Dermis blood vessel endothelial cell (primary cell): Measurements from ENCODE around the gene CAMTA1. TPM values are rescaled to one million over a fixed set of nuclear protein-coding genes. Genes with fewer than 3 reads are reported as not detected.

Experiments
- DNase-seq: peaks from one replicate; pipeline ENCODE4 v3.0.0; 2010
- total RNA-seq: library from RNA; depleted of rRNA; stranded (reverse); fragments of >200 nt; gene quantifications from 2 replicates; pipeline ENCODE4 v1.2.3, GENCODE V29; 2014

The CAMTA1 gene
- total RNA-seq, 1 donor from 2014 or later, result 58.4 TPM

DNA sequence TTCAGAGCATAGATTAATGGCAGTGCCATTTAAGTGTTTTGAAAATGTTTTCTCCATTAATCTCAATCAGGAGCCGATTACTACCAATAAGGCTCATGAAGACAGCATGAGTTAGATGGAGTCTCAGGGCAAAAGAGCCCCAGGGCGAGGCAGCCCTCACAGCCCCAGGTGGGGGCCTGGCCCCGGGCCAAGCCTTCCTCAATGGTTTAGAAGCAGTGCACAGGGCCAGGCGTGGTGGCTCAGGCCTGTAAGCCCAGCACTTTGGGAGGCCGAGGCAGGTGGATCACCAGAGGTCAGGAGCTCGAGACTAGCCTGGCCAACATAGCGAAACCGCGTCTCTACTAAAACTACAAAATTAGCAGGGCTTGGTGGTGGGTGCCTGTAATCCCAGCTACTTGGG lies 637.7 kb downstream of the CAMTA1 start:
- DNase-seq, result no peak

DNA sequence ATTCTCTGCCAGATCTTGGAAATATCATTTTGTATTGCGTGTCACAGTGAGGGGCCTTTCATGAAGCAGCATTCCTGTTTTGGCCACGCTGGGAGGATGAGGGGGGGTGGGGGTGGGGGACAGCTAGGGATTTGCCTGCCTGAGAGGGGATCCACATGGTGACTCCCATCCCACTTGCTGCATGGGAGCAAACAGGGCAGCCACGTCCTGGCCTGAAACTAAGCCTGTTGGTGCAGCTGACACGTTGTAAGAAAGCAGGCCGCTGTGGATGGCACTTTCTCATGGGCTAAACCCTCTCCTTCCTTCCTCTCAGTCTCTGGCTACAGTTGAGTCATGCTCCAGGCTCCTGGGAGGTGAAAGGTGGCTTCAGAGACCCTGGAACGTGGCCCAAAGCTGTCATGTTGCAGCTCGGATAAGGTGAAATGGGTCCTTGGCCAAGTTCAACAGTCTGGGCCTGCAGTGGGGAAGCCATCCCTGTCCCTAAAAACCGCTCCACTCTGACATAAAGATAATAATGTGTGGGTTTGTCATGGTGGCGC lies 639.2 kb downstream of the CAMTA1 start:
- peak; percentile 38 for DNase-seq

DNA sequence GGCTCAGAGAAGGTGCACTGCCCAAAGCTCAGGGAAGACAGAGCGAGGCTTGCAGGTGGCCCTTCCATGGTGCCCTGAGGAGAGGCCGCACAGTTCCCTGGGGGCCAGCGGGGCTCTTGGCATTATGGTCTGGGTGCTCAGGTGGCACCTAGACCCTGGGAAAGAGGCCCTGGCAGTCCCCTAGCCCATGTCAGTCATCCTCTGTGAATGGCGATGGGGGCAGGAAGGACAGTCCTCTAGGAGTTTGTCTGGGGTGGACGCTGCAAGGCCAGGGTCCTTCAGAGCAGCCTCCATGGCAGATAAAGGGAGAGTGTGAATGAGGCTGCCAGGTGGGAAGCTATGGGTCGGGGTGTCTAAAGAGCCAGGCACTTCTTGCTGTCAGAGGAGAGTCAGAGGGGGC lies 640.0 kb downstream of the CAMTA1 start:
- DNase-seq, result no peak

DNA sequence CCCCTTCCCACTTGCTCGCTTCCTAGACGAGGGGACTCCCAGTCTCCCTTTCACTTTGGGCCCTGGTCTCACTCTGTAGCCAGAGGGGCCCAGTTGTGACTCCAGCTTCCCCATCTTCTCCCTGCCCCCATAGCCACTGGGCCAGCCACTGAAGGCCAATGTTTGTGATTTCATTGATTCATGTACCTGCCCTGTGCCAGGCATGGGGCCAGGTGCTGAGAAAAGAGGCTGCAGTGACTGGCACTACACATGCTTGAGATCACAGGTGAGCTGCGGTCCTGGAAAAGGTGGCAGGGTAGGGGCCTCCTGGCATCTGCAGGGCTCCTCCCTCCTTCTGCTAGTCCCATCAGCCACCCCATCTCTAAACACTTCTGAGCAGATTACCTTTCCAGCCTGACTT lies 640.5 kb downstream of the CAMTA1 start:
- DNase-seq, result no peak

DNA sequence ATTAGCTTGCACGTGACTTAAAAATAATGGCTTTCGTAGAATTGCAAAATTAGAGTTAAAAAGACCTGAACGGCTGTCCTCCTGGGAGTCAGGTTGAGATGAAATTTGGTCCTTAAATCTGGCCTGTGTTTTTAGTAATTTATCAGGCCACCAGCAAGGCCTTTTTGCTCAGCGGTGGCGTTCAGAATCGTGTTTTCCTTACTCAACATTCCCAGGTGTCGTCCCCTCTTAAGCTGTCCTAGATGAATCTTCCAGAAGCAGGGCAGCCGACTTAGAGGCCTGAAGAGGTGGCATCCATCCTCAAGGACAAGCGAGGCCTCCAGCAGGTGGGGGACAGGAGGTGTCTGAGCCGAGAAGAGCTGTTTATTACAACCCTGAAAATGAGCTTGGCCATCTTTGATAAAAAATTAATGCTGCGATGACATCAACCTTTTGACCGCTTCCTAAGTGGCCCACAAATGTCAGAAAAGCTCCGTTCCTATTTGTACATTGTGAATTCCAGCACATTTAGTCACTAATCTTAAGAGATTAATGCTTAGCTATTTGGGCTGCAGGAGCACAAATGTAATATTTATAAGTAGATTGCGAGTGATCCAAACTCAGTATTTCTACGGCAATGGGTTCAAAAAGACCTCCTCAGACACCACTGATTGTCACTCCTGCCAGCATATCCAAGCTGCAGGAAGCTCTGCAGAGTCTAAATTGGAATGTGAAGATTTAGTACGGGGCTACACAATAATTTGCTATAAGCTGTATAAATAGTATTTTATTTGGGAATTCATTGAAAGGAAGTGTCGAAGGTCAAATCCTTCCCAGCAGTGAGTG lies 641.7 kb downstream of the CAMTA1 start:
- DNase-seq, result no peak

DNA sequence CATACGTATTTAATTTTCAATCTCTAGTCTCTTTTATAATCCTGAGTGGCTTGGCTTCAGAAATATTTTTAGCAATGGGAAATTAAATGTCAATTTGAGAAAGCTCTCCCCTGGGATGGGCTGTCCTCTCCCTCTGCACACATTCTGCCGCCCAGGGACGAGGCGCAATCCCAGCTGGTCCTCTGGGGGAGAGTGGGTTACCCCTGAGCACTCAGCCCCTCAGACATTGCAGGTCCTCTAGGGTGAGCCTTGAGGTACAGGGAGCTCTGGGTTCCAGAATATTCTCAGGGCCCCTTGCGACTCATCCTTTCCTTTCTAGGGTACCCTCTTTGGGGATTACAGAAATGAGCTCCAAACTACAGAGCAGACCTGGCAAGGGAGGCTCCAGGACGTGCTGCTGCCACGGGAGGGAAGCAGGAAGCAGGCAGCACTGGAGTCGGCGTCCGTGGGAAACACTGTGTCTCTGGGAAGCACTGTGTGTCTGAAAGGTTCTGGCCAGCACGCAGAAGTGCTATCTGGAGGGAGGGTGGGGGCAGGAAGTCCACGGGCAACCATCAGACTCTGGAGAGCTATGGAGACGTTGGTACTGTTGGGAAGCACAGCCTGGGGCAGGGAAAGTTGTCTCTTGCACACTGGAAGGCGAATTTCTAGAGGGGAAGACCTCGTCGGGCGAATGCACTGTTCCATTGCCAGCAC lies 642.5 kb downstream of the CAMTA1 start:
- peak; percentile 8 for DNase-seq

DNA sequence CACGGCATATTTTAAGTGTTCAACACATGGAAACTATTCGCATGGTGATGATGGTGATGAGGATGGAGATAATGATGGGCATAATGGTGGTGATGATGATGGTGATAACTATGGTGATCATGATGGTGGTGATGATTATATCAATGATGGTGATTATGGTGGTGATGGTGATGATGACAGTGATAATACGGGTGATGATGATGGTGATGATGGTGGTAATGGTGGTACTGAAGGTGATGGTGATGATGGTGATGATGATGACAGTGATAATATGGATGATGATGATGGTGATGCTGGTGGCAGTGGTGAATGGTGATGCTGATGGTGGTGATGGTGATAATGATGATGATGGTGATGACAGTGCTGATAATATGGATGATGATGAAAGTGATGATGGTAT lies 644.0 kb downstream of the CAMTA1 start:
- DNase-seq, result no peak

DNA sequence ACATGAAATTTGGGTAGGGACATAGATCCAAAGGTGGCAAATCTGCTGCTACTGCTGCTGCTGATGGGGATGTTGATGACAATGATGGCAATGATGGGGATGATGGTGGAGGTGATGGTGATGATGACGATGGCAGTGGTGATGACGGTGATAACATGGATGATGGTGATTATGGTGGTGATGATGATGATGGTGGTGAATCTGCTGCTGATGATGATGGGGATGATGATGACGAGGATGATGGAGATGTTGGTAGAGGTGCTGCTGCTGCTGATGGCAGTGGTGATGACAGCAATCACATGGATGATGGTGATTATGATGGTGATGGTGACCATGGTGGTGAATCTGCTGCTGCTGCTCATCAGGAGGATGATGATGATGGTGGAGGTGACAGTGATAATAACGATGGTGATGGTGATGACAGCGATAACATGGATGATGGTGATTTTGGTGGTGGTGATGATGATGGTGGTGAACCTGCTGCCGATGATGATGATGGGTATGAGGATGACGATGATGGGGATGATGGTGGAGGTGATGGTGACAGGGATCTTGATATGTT lies 644.9 kb downstream of the CAMTA1 start:
- no peak for DNase-seq

DNA sequence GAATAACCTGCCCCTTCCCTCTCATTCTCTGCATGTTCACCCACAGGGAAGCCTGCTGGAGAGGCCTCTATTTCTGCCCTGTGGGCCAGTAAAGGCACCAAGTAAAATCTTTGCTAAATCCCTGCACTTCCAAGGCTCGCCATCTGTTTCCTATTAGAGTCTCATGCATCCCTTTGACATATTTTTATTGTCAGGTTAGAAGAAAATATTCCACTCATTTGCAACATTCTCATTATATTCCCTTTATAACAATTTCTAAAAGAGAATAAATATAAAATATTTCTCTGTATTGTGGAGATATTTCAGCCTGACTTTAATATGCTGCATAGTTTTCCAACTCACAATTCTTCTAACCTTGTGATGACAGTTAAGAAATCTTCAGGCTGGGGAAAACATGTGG lies 645.4 kb downstream of the CAMTA1 start:
- DNase-seq, result no peak

DNA sequence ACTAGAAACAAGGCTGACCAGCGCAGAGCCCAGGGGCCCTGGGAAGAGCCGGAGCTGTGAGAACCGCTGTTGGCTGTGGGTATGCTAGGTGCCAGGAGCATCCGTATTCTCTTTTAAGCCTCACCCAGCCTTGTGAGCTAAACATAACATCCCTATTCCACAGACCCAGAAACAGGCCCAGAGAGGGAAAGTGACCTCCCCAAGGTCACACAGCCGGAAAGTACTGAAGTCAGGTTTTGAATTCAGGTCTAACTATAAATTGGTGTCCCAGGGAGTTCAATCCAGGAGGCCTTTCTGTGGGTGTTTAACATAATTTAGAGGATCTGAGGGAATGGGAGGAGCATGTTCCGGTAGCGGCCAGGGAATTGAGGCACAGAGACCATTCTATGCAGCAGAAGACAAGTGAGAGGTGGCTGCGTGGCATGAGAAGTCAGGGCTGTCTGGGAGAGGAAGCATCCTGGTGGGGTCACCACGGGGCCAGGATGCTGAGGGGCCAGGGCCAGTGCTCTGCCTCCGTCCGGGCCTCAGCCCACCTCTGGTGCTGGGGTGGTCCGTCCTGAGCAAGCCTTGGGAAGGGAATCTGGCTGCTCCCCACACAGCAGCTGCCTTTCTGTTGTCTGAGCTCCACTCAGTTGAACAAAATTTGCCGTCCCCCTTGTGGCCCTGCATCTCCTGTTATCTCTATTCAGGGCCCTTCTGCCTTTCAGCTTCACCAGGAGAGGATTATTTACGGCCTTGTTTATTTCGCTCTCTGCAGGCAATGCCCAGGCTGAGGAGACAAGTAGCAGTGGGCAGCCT lies 647.0 kb downstream of the CAMTA1 start:
- DNase-seq, result no peak

DNA sequence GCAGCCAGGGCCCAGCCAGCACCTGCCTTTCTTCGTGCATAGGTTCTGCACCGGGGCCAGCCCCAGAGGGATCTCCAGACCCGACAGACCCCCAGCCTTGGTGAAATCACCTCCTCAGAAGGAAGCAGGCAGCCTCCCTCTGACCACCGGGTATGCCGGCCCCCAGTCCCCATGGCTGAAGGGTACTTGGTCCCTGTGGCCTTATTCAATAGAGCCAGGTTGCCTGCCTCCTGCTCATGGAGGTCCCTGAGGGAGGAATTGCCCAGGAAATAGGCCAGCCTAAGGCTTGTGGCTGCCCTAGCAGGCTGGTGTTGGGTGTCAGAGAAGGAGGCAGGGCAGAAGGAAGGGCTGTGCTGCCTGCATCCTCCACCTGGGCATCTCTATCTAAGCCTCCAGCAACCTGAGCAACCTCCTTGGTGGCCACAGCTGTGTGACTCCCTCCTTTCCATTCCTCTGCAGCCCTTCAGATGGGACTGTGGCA lies 647.7 kb downstream of the CAMTA1 start:
- DNase-seq, result no peak

DNA sequence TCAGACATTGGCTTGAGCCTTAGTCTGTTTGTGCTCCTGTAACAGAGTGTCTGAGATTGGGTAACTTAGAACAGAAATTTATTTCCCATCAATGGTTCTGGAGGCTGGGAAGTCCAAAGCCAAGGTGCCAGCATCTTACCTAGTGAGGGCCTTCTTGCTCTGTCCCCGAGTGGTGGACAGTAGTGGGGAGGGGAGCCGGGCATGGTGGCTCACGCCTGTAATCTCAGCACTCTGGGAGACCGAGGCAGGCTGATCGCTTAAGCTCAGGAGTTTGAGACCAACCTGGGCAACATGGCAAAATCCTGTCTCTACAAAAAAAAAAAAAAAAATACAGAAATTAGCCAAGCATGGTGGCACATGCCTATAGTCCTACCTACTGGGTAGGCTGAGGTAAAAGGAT lies 649.3 kb downstream of the CAMTA1 start:
- DNase-seq, result no peak

DNA sequence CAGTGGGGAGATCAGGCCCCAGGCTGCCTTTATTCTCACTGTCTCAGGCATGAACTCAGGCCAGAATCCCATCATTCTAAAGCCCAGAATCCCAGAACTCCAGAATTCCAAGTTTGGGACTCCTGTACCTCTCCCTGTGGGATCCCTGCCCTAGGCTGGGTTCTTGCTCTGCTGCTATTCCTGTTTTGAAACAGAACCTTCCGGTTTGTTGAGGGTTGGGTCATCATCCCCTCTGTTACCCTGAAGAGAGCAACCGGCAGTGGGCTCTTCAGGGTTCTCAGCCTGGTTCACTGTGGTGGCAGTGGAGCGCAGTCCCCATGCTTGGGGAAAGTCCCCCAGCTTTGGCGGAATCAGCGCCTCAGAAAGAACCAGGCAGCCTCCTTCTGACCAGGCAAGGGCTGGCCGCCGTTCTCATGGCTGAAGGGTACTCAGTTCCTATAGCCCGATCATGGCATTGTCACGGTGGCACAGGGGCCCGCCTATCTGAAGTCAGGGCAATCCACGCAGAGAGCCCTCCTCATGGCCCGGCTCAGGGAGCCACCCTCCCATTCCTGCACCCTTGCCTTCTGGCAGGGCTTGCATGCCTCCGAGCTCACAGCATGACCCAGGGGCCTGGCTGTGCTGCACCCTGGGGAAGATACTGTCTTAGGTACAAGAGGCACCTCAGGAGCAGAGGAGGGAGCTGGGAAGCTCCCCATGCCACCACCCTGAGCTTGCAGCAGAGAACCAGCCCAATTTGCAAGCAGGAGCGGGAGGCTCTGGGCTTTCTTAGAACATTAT lies 650.2 kb downstream of the CAMTA1 start:
- no peak for DNase-seq

DNA sequence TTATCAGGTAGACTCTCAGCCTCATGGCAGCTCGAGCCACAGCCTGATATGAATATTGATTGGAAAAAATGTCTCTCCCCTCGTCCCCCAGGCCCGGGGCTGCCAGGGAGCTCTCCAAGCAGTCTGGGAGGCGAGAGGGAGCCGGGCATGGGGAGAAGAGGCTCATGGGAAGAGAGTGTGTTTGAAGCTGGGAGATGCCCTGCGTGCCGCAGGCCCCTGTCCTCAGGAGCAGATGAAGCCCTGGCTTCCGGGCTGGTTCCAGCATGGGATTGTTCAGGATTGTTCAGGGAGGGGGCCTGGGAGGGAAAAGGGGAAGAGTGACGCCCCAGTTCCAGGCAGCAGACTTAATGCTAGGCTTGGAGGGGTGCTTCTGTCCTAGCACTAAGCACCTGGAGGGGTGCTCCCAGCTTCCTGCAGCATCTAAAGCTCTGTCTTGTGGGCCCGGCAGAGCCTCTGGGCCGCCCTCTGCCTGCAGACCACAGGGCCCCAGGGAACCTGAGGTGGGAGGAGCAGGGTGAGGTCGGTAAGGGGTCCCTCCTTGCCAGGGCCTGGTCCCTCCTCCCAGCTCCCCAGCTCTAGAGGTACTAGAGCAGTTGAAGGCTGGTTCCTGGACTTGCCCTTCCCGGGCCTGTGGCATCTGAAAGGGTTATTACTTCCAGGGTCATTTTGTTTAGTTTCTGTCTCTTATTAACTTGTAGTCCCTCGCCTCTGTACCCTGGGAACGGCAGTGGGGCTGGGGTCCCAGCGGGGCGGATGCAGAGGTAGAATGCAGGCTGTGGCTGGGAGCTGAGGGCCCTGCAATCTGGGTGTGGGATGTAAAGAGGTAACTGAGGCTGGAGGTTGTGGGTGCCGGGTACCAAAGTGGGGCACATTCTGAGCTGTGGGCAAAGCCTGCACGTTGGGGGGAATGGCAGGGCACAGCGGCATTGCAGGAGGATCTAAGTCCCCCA lies 651.1 kb downstream of the CAMTA1 start:
- no peak for DNase-seq

DNA sequence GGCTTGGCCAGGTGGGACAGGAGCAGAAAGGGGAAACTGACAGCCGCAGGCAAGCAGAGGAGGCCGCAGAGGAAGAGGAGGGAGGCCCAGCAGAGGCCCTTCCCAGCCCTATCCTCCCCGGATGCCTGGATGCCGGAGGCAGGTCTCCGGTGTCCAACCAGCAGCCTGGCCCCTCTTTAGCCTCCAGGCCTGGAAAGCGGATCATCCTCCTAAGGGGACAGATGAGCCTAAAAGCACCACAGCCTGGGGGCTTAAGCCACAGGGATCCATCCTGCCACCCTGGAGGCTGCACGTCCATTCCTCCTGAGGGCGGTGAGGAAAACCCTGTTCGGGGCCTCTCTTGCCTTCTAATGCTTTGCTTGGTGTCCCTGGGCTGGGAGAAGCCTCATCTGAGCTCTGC lies 651.8 kb downstream of the CAMTA1 start:
- no peak for DNase-seq

DNA sequence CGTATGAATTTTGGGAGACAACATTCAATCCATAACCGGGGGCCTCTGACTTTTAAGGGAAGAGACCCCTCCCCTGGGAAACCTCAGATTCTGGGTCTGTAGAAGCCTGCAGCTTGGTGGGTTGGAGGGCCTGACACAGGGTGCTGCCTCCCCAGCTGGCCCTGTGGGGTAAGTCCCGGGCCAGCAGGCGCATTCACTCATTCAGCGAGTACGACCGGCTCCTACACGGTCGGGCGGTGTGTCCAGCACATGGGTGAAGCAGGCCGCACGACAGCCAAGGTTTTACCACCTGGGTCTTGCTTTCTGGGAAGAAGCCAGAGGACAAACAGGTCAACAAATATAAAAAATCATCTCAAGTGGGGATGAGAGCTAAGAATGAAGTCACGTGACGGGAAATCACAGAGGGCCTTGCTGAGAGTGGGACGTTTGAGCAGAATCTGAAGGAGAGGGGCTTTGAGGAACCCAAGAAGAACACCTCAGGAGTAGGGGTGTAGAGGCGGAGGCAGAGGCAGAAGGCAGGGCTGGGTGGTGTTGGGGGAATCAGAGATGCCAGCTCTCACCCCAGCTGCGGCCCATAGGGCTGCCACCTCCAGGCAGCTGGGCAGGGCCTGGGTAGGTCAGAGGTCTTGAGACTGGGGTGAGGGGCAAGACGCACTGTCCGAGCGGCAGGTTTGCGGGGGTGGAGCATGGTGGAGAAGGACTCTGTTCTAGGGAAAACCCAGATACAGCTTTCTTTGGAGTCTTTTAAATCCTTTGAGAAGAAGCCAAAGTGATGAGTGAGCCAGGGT lies 652.5 kb downstream of the CAMTA1 start:
- no peak for DNase-seq

DNA sequence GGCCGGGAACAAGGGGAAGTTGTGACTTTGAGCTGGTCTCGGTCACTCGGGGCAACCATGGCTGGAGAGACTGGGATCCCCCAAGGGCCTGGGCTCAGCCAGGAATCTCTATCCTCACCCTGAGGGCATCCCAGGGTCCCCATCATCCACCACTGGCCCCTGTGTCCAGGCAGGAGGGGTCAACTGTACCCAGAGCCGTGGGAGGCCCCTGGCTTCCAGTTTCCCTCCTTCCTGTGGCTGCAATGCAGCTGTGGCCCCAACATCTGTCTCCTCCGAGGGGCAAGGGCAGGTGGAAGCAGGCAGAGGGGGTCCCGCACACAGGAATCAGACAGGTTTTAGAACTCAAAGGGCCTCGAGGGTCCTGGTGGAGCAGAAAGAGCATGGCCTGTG lies 653.1 kb downstream of the CAMTA1 start:
- DNase-seq, result no peak

DNA sequence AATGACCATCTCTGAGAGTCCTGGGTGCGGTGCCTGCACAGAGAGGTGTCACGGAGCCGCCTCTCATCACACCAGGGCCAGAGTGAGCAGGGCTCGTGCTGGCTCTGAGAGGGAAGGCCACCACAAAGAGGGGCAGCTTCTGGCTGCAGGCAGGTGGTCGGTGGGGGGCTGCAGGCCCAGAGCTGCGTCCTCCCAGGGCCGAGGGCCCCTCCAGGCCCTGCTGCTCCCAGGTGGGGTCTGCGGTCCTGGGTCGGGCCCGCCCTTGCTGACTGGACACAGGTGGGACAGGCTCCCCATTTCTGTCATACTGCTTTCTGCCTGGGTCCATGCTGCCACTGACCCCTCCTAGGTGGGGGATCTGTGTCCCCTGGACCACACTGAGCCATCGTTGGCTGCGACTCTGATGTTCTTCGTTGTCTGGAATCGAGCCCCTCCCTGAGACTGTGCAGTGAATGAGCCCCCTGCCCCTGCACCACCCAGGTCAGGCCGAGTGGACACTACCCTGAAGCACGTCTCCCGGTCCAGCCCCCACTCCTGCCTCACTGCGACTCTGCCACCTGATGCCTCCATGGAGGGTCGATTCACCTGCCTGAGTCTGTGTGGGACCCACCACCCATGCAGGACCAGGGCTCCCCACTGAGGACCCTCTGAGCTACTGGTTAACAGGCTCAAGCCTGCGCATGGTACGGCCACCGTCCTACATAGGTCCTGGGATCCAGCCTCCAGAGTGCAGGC lies 653.8 kb downstream of the CAMTA1 start:
- DNase-seq, result no peak

DNA sequence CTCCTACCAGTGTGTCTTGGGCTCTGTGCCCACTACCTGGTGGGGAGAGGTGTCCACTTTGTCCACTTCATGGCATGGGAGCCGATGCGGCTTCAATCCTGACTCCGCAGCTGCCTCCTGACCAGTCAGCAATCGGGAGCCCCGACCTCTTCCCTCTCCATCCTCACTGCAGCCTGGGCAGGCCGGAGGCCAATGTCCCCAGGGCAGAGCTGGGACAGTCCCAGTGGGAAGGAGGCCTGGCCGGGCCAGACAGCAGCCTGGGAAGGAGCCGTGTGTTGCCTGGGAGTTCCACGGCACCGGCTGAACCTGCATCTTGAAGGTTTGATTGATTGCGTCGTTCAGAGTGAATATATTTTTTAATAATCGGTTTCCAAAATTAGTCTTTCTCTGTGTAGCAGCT lies 654.9 kb downstream of the CAMTA1 start:
- no peak for DNase-seq
